CD1c-positive myeloid dendritic cell (primary cell): ENCODE results near the gene NDST4.

ENCODE experiments used
- DNase-seq: peaks from one replicate; pipeline ENCODE4 v3.0.0-alpha.2; 2016; ENCODE audit errors: extremely low spot score

The NDST4 gene

GRCh38 chr4:114907568-114907967, 205.9 kb downstream of the NDST4 start:
- no peak for DNase-seq

DNA sequence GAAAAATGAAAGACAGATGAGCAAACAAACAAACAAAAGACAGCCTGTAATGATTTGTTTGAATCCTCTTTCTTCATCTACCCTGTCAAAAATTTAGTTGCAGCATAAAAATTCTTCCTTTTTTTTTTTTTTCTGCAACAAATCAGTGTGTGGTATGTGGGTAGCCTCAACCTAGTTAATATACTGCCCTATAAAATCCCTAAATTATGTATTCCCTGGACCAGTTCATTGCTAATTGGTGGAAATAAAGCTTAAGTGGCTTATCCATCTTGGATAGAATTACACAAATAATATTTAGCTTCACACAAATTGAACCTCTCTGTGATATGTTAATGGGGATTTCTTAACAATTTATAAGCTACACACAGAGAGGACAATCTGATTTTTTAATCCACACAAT, 208.4 kb downstream of the NDST4 start:
- DNase-seq, result no peak

- DNase-seq, result no peak
Observed at GRCh38 chr4:114900934-114901333, 212.5 kb downstream of the NDST4 start.

DNA sequence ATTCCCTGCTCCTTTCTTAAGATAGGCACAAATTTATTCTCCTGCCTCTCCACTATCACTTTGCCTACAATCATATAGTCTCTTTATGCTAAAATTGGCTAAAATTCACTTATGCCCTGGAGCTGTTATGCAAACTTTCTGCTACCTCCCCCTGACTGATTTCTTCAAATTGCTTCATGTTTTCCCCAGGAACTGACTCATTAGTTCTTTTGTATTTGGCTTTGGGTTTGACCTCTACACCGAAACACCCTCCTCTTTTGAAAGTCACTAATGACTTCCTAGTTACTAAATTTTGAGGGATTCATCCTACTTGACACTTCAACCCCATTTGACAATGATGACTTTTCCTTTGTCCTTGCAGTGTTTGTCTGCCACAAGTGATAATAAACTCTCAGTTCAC, 222.6 kb downstream of the NDST4 start:
- no peak for DNase-seq

GRCh38 chr4:114886761-114887160, 226.7 kb downstream of the NDST4 start:
- DNase-seq, result no peak

GRCh38 chr4:114883641-114884040, 229.8 kb downstream of the NDST4 start:
- DNase-seq, result no peak

- no peak for DNase-seq
Observed at GRCh38 chr4:114879916-114880669, 233.3 kb downstream of the NDST4 start.

- no peak for DNase-seq
Observed at GRCh38 chr4:114875630-114876029, 237.8 kb downstream of the NDST4 start.

DNA sequence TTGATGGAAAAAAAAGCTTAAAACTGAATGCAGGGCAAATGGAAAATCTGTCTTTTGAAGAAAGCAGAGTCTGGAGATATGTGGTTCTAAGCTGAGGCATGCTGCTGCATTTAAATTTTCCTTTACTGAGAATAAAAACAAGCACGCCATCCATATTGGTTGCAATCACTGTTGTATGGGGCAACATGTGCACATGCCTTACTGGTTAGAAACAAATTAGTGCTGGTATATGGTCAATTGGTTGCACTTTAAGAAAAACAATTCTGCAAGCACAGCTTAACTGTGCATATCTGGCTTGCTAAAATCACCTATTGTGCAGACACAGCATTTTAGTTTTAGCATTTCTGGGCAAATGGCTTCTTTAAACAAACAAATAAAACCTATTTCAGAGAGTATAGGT, 239.1 kb downstream of the NDST4 start:
- DNase-seq, result no peak

DNA sequence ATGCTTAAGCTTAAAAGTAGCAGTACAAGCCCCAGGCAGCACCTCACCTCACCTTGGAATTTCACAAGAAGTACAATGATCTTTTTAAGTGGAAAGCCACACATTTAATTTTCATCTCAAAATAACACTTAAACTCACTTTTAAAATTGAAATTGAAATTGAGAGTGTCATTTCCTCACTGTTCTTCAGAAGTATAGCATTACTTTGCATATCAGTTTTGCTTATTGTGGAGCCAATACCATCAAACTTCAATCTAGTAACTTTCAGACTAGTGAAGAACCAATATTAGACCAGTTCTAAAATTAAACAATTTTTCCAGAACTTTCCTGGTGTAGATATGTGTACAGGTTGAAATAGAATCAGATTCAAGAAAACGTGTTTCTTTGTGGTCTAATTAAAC, 242.4 kb downstream of the NDST4 start:
- no peak for DNase-seq

DNA sequence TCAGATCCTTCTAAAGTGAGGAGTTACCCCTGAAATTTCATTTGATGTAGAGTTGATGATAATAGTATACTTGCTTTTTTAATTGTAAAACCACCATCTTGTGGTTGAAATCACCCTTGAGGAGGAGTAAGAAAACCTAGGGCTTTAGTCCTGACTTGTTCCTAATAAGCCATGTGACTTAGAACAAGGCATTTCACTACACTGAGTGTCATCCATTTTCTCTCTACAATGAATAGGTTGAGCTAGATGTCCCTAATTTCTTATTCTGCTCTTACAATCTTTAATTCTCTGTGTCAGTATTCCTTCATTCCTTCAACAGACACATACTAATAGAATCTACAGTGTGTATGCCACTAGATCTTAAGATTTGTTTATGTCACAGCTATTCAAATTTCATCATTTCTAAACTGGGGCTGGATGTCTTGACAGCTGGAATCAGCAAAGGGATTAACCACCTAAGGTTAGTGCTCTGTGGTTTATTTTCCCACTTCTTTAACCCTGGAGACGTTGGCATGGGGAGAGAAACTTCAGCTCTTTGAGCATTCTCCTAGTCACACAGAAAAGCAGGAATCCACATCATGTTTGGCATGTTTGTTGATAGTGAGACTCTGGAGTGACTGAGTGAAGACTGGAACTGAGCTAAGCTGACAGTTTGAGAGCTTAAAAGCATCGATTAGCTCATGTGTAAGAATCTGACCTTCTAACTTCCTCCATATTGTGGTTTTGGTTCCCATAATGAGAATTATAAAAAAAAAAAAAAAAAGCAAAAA, 246.3 kb downstream of the NDST4 start:
- DNase-seq, result no peak

DNA sequence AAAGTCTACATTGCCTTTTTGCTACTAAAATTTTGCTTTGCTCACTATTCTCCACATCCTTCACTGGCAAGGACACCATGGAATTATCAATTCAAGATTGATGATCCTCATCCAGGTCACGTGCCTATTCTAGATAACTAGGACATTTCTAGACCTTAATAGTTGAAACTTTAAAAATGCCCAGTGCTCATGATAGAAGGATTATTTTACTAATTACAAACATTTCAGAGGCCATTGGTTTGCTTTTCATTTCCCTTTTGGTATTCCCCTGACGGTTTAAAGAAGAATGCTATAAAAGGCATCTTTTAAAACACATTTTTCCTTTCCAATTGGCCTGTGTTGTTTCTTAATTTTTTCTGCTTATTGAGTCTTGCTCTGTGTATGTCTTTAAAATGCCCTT, 249.4 kb downstream of the NDST4 start:
- DNase-seq, result no peak

GRCh38 chr4:114860786-114861185, 252.6 kb downstream of the NDST4 start:
- no peak for DNase-seq

DNA sequence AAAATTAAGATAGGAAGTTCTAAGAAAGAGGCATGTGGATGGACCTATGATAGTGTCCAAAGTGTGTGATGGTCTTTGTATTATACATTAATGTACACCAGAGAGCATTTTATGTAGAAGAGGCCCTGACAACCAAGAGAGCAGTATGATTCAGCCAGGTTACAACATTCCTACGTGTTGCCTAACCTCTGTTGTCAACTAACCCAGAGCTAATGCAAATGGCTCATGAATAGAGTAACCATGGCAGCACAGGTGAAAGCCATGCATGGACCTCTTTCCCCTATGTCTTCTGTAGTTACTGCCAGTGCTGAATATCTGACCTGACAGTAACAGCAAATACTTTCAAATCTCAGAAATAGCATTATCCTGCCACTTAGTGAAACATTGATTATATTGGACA, 255.6 kb downstream of the NDST4 start:
- DNase-seq, result no peak

GRCh38 chr4:114839986-114840385, 273.4 kb downstream of the NDST4 start:
- no peak for DNase-seq

- no peak for DNase-seq
Observed at GRCh38 chr4:114830628-114831027, 282.8 kb downstream of the NDST4 start.

- no peak for DNase-seq
Observed at GRCh38 chr4:114827651-114828050, 285.8 kb downstream of the NDST4 start.

DNA sequence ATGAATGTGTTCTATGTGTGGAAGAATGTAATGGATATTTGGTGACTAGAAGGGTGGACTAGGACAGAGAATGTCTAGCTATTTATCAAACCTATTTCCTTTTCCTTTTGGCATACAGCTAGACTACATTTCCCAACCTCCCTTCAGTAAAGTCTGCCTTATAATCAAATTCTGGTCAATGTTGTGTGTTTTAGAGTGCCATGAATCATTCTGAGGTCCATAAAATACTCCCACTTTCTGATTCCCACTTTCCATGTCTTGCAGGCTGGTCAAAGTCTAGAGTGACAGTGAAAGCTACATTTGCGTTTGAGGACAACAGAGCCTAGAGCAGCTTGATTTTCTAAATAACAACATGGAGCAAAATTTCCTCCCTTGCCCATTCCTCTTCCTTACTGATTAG, 297.7 kb downstream of the NDST4 start:
- no peak for DNase-seq

- DNase-seq, result no peak
Observed at GRCh38 chr4:114813961-114814360, 299.5 kb downstream of the NDST4 start.

DNA sequence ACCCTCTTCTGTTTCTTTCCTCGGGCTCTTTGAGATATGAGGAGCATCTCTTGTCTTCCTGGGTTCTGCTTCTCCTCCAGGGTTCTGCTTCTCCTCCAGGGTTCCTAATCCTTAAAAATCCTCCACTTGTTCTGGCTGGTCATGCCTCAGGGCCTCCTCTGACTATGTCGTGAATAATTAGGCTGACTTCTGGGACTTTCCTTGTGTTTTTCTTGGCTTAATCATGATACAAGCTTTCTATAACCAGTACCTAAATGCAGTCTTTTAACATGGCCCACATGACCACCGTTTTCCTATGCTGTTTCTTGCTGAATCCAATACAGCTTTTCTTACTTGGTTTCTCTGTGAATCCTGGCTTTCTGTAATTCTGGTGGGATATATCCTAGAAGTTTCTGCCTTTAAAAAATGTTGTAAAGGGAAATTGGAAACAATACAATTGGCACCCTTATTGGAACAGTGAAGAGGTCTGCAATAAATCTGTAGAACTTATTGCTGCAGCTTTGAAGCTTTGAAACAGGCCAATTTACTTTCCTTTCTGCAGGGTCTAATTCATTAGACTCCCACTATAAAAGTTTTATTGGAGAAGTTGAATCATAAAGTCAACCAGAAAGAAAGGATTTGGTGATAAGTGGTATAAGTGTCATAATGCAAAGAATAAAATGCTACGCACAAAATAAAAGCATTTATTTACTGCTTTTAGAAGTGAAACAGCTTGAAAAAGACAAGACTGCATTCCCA, 301.7 kb downstream of the NDST4 start:
- DNase-seq, result no peak

DNA sequence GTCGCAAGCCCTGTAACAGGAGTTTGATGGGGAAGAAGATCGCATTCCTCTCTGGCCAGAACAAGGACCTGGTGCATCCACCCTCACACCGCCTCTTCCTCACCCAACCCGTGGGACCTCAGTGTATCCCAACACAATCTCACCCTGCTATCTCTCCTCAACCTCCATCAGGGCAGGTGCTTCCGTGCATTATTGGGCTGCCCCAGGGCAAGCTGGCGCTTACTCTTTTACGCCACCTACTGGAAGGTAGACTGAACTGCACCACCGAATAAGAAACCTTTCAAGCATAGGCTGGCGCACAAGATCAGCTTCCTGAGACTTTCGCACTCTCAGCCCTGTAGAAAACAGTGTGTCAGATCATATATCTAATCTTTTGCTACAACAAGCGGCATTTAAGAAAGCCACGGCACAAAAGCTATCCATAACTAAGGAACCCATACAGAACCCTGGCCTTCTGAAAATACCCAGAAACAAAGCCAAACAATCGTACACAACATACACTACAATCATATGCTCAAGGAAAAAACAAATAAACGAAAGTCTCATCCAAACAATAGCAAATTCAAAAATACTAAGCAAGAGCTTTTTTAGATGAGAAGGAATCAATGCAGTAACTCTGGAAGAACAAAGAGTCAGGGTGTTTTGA, 305.5 kb downstream of the NDST4 start:
- peak; percentile 59 for DNase-seq

DNA sequence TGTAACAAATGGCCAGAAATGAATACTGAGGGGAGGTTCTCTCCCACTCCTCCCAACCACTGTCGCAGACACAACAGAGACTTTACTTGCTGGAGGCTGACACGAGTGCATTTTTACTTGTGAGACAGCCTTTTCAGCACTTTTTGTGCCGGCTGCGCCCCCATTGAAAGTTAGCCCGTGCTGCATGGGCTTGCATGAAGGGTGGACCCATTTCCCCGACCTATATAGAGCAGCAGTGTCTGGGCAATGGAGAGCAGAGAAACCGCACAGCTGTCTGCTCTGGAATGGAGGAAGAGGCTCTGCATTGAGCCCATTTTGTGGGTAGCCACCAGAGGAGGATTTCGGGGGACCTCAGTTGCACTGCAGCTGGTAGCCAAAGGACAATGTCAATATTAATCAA, 306.1 kb downstream of the NDST4 start:
- no peak for DNase-seq
